ENCODE data around the gene CRIP1. TPM values are rescaled to one million over a fixed set of nuclear protein-coding genes. Genes with fewer than 3 reads are reported as not detected.
A peak's percentile ranks its signal among the peaks of the same experiment; 100 is the strongest.

CRIP1 gene
- polyA plus RNA-seq, 4 donors = 71.9 to 3,839 (median 386) TPM

DNA sequence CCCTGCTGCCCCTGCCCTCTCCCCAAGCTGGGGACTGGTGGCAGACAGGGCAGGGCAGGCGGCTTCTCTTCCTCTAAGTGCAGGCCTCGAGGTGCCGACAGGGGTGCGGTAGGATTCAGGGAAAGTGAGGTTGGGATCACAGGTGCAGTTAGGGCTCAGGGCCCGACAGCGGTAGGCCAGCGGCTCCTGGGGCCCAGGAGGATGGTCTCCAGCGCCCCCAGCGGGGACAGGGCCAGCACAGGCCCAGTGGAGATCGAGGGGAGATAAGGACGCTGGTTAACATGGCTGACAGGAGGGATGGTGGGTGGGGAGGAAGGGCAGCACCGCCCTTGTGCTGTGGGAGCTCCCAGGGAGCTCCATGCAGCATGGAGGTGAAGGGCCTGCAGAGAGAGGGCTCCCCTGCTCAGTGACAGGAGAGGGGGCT is 935 bp upstream of the CRIP1 start:
- peaks cover 2 to 67% (median 7%) of the 10 kb centered on the region in 3 donors for H3K4me1 ChIP-seq (ENCODE audit: control insufficient read depth in 3 of 3, insufficient read depth in 2 of 3, low read depth in 1 of 3, low read length in 2 of 3)
- DNase-seq = peak; percentile 51 to 69
- WGBS, 3 donors = 16 to 35% (median 31%) methylated on average over 11 to 12 of the region's 12 CpGs
- peaks cover 0 to 10% (median 0%) of the 10 kb centered on the region in 3 donors for H3K27me3 ChIP-seq (ENCODE audit: control insufficient read depth in 3 of 3, insufficient read depth in 3 of 3, low read length in 3 of 3)
- H3K27ac ChIP-seq (ENCODE audit: low read depth in 1 of 3, low read length in 2 of 3) = peak overlapping the region in 1 of 3 donors; percentile 96
- H3K36me3 ChIP-seq (ENCODE audit: control insufficient read depth in 3 of 3, insufficient read depth in 2 of 3, low read depth in 1 of 3, low read length in 3 of 3) = peaks cover 0 to 2% (median 0%) of the 10 kb centered on the region in 3 donors
- no peak for FAIRE-seq
- no peaks in the 10 kb centered on the region for H3K9me3 ChIP-seq (ENCODE audit: control insufficient read depth in 2 of 2, insufficient read depth in 1 of 2, low read depth in 1 of 2, low read length in 1 of 2)
- no peak overlapping the region for H3K4me3 ChIP-seq (ENCODE audit: low read depth in 1 of 3, low read length in 3 of 3)

DNA sequence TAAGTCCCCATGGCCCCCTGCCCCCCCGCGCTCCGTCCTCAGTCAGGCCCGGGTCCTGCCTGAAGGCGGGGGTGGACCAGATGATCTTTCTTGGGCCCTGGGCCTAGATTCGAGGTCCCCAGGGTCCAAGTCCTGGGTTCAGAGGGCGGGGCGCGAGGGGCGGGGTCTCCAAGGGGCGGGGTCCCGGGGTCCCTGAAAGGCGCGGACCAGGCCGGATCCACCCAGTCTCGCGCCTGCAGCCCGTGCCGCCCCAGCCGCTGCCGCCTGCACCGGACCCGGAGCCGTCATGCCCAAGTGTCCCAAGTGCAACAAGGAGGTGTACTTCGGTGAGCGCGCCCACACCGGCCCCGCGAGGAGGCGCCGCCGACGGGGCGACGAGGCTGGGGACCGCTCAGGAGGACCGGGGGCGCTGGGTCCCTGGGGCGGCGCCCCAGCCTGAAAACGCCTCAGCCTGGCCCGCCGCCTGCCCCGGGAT is 325 bp downstream of the CRIP1 start:
- Histone ChIP-seq H3K27me3 (ENCODE audit: control insufficient read depth in 3 of 3, insufficient read depth in 3 of 3, low read length in 3 of 3) (peaks cover 0 to 10% (median 0%) of the 10 kb centered on the region in 3 donors), H3K9me3 (ENCODE audit: control insufficient read depth in 2 of 2, insufficient read depth in 1 of 2, low read depth in 1 of 2, low read length in 1 of 2) (no peaks in the 10 kb centered on the region), H3K4me3 (ENCODE audit: low read depth in 1 of 3, low read length in 3 of 3) (peak overlapping the region; percentile 51 to 70 (median 65)), H3K4me1 (ENCODE audit: control insufficient read depth in 3 of 3, insufficient read depth in 2 of 3, low read depth in 1 of 3, low read length in 2 of 3) (peaks cover 2 to 56% (median 7%) of the 10 kb centered on the region in 3 donors), H3K36me3 (ENCODE audit: control insufficient read depth in 3 of 3, insufficient read depth in 2 of 3, low read depth in 1 of 3, low read length in 3 of 3) (peaks cover 0 to 2% (median 0%) of the 10 kb centered on the region in 3 donors), H3K27ac (ENCODE audit: low read depth in 1 of 3, low read length in 2 of 3) (peak overlapping the region; percentile 79 to 96 (median 94))
- DNase-seq = peak; percentile 77 to 80
- 1% methylated on average over 40 to 45 of the region's 45 CpGs for WGBS, 3 donors
- FAIRE-seq = no peak

- H3K27ac ChIP-seq (ENCODE audit: low read depth in 1 of 3, low read length in 2 of 3) = peak overlapping the region; percentile 79 to 96 (median 94)
- FAIRE-seq (no peak), DNase-seq (peak; percentile 66 to 70)
- peak overlapping the region; percentile 51 to 70 (median 65) for H3K4me3 ChIP-seq (ENCODE audit: low read depth in 1 of 3, low read length in 3 of 3)
- H3K4me1 ChIP-seq (ENCODE audit: control insufficient read depth in 3 of 3, insufficient read depth in 2 of 3, low read depth in 1 of 3, low read length in 2 of 3) = peaks cover 0 to 51% (median 2%) of the 10 kb centered on the region in 3 donors
- H3K27me3 ChIP-seq (ENCODE audit: control insufficient read depth in 3 of 3, insufficient read depth in 3 of 3, low read length in 3 of 3) = peaks cover 0 to 10% (median 0%) of the 10 kb centered on the region in 3 donors
- no peaks in the 10 kb centered on the region for H3K9me3 ChIP-seq (ENCODE audit: control insufficient read depth in 2 of 2, insufficient read depth in 1 of 2, low read depth in 1 of 2, low read length in 1 of 2)
- peaks cover 0 to 5% (median 0%) of the 10 kb centered on the region in 3 donors for H3K36me3 ChIP-seq (ENCODE audit: control insufficient read depth in 3 of 3, insufficient read depth in 2 of 3, low read depth in 1 of 3, low read length in 3 of 3)
- WGBS, 3 donors = 0 to 2% (median 1%) methylated on average over 32 to 48 of the region's 48 CpGs
These were observed 831 bp downstream of the CRIP1 start for GRCh38 chr14:105487449-105487985.

- WGBS, 3 donors = 25 to 49% (median 44%) methylated on average over 24 to 26 of the region's 26 CpGs
- H3K36me3 ChIP-seq (ENCODE audit: control insufficient read depth in 3 of 3, insufficient read depth in 2 of 3, low read depth in 1 of 3, low read length in 3 of 3) = peaks cover 0 to 5% (median 0%) of the 10 kb centered on the region in 3 donors
- H3K4me3 ChIP-seq (ENCODE audit: low read depth in 1 of 3, low read length in 3 of 3) = peak overlapping the region; percentile 51 to 70 (median 65)
- FAIRE-seq (no peak), DNase-seq (peak; percentile 19 to 39)
- H3K4me1 ChIP-seq (ENCODE audit: control insufficient read depth in 3 of 3, insufficient read depth in 2 of 3, low read depth in 1 of 3, low read length in 2 of 3) = peaks cover 0 to 45% (median 2%) of the 10 kb centered on the region in 3 donors
- peak overlapping the region; percentile 79 to 96 (median 94) for H3K27ac ChIP-seq (ENCODE audit: low read depth in 1 of 3, low read length in 2 of 3)
- H3K27me3 ChIP-seq (ENCODE audit: control insufficient read depth in 3 of 3, insufficient read depth in 3 of 3, low read length in 3 of 3) = peaks cover 0 to 10% (median 0%) of the 10 kb centered on the region in 3 donors
- no peaks in the 10 kb centered on the region for H3K9me3 ChIP-seq (ENCODE audit: control insufficient read depth in 2 of 2, insufficient read depth in 1 of 2, low read depth in 1 of 2, low read length in 1 of 2)
These were observed 1.5 kb downstream of the CRIP1 start for GRCh38 chr14:105487986-105488777.

- Histone ChIP-seq H3K36me3 (ENCODE audit: control insufficient read depth in 3 of 3, insufficient read depth in 2 of 3, low read depth in 1 of 3, low read length in 3 of 3) (peaks cover 0 to 9% (median 0%) of the 10 kb centered on the region in 3 donors), H3K27ac (ENCODE audit: low read depth in 1 of 3, low read length in 2 of 3) (peak overlapping the region in 2 of 3 donors; percentile 78 to 96), H3K9me3 (ENCODE audit: control insufficient read depth in 2 of 2, insufficient read depth in 1 of 2, low read depth in 1 of 2, low read length in 1 of 2) (no peaks in the 10 kb centered on the region), H3K4me3 (ENCODE audit: low read depth in 1 of 3, low read length in 3 of 3) (peak overlapping the region in 1 of 3 donors; percentile 59), H3K27me3 (ENCODE audit: control insufficient read depth in 3 of 3, insufficient read depth in 3 of 3, low read length in 3 of 3) (peaks cover 0 to 10% (median 0%) of the 10 kb centered on the region in 3 donors), H3K4me1 (ENCODE audit: control insufficient read depth in 3 of 3, insufficient read depth in 2 of 3, low read depth in 1 of 3, low read length in 2 of 3) (peaks cover 0 to 37% (median 0%) of the 10 kb centered on the region in 3 donors)
- 60 to 65% (median 64%) methylated on average over 17 to 20 of the region's 20 CpGs for WGBS, 3 donors
- no peak for DNase-seq
- no peak for FAIRE-seq
These were observed 2.3 kb downstream of the CRIP1 start for GRCh38 chr14:105488781-105489541.

GRCh38 chr14:105489542-105490266 is 3.0 kb downstream of the CRIP1 start:
- FAIRE-seq = no peak
- peak overlapping the region; percentile 59 to 62 (median 59) for H3K4me3 ChIP-seq (ENCODE audit: low read depth in 1 of 3, low read length in 3 of 3)
- peak; percentile 91 to 94 for DNase-seq
- no peaks in the 10 kb centered on the region for H3K9me3 ChIP-seq (ENCODE audit: control insufficient read depth in 2 of 2, insufficient read depth in 1 of 2, low read depth in 1 of 2, low read length in 1 of 2)
- peaks cover 0 to 9% (median 0%) of the 10 kb centered on the region in 3 donors for H3K36me3 ChIP-seq (ENCODE audit: control insufficient read depth in 3 of 3, insufficient read depth in 2 of 3, low read depth in 1 of 3, low read length in 3 of 3)
- peak overlapping the region; percentile 78 to 96 (median 95) for H3K27ac ChIP-seq (ENCODE audit: low read depth in 1 of 3, low read length in 2 of 3)
- peaks cover 0 to 36% (median 0%) of the 10 kb centered on the region in 3 donors for H3K4me1 ChIP-seq (ENCODE audit: control insufficient read depth in 3 of 3, insufficient read depth in 2 of 3, low read depth in 1 of 3, low read length in 2 of 3)
- H3K27me3 ChIP-seq (ENCODE audit: control insufficient read depth in 3 of 3, insufficient read depth in 3 of 3, low read length in 3 of 3) = peaks cover 0 to 10% (median 0%) of the 10 kb centered on the region in 3 donors
- WGBS, 3 donors = 1 to 2% (median 1%) methylated on average over 35 to 43 of the region's 44 CpGs

DNA sequence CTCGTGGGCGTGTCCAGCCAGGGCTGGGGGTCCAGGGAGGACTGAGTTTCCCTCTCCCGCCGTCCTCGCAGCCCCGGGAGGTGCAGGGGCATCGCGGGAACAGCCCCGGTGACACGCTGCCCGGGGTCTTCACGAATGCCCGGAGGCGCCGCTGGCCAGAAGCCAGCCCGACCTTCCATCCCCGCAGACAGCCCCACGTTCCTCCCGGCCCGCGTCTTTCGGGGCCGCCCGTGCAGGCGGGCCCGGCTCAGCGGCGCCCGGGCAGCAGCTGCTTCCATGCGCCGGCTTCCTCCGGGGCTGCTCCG is 3.5 kb downstream of the CRIP1 start:
- peaks cover 0 to 10% (median 0%) of the 10 kb centered on the region in 3 donors for H3K27me3 ChIP-seq (ENCODE audit: control insufficient read depth in 3 of 3, insufficient read depth in 3 of 3, low read length in 3 of 3)
- no peak for DNase-seq
- H3K36me3 ChIP-seq (ENCODE audit: control insufficient read depth in 3 of 3, insufficient read depth in 2 of 3, low read depth in 1 of 3, low read length in 3 of 3) = peaks cover 0 to 9% (median 0%) of the 10 kb centered on the region in 3 donors
- H3K9me3 ChIP-seq (ENCODE audit: control insufficient read depth in 2 of 2, insufficient read depth in 1 of 2, low read depth in 1 of 2, low read length in 1 of 2) = no peaks in the 10 kb centered on the region
- FAIRE-seq = no peak
- WGBS, 3 donors = 0% methylated on average over 11 to 33 of the region's 33 CpGs
- peaks cover 0 to 32% (median 0%) of the 10 kb centered on the region in 3 donors for H3K4me1 ChIP-seq (ENCODE audit: control insufficient read depth in 3 of 3, insufficient read depth in 2 of 3, low read depth in 1 of 3, low read length in 2 of 3)
- peak overlapping the region; percentile 59 to 62 (median 59) for H3K4me3 ChIP-seq (ENCODE audit: low read depth in 1 of 3, low read length in 3 of 3)
- peak overlapping the region; percentile 78 to 96 (median 95) for H3K27ac ChIP-seq (ENCODE audit: low read depth in 1 of 3, low read length in 2 of 3)

All from small intestine (tissue), 7 donors.